ENCODE measurements around the gene TRIM69.
A peak's percentile ranks its signal among the peaks of the same experiment; 100 is the strongest.

Gene TRIM69

DNA sequence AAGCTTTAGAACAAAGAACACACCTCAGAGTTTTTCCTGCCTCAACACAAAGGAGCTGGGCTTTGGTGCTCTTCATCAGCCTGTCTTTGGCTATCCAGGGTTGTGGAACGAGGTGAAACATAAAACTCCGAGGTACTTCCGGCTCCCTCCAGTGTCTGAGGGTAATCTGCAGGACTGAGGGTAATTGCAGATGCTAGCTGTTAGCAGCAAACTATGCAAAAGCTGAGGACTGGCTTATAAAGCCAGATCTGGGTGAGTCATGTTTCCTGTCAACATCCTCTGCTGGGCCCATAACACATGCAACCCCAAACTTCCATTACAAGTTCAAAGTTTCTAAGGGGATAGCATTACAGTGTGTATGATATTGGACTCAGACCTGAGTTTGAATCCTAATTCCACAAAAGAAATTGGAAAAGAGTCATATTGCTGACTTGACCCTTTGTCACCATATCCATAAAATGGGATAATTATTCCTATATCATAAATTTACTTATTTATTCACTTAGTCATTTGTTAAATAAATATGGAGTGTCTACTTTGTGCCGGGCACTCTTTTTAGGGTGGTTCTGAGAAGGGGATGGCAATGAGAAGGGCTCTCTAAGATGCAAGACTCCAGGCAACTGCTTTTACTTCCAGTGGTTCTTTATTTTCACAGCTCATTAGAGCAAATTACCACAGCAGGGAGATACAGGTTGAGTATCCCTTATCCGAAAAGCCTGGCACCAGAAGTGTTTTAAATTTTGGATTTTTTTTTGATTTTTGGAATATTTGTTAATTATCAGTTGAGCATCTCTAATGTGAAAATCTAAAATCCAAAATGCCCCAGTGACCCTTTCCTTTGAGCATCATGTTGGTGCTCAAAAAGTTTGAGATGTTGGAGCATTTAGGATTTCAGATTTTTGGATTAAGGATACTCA is 9.5 kb upstream of the TRIM69 start:
- TF ChIP-seq GATA2 (IDR thresholded peaks at IDR 0.05; ENCODE audit: low read depth, low read length) (no peak), GATA3 (IDR thresholded peaks at IDR 0.05; ENCODE audit: low read depth, low read length) (no peak)

GRCh38 chr15:44727485-44728231 is 8.7 kb upstream of the TRIM69 start:
- TF ChIP-seq GATA2 (IDR thresholded peaks at IDR 0.05; ENCODE audit: low read depth, low read length) (no peak), GATA3 (IDR thresholded peaks at IDR 0.05; ENCODE audit: low read depth, low read length) (no peak)

GRCh38 chr15:44728576-44729407 is 7.5 kb upstream of the TRIM69 start:
- peak; percentile 39 for TF ChIP-seq GATA2 (IDR thresholded peaks at IDR 0.05; ENCODE audit: low read depth, low read length)
- TF ChIP-seq GATA3 (IDR thresholded peaks at IDR 0.05; ENCODE audit: low read depth, low read length): no peak

GRCh38 chr15:44729408-44730127 is 6.8 kb upstream of the TRIM69 start:
- TF ChIP-seq GATA3 (IDR thresholded peaks at IDR 0.05; ENCODE audit: low read depth, low read length) (no peak), GATA2 (IDR thresholded peaks at IDR 0.05; ENCODE audit: low read depth, low read length) (no peak)

DNA sequence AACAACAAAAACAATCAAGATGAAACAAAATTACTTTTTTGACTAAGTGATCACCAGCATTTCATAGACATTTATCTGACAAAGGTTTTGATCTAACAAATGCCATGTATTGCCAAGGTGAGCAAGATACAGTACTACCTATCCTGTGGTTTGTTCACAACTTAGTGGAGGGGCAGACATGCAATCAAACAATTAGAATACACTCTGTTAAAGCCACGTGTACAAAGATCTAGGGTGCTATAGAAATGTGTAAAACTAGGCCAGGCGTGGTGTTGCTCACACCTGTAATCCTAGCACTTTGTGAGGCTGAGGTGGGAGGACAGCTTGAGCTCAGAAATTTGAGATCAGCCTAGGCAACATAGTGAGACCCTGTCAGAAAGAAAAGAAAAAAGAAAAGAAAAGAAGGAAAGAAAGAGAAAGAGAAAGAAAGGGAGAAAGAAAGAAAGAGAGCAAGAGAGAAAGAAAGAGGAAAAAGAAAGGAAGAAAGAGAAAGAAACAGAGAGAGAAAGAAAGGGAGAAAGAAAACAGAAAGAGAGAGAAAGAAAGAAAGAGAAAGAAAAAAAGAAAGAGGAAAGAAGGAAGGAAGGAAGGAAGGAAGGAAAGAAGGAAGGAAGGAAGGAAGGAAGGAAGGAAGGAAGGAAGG is 1.4 kb upstream of the TRIM69 start:
- TF ChIP-seq GATA2 (IDR thresholded peaks at IDR 0.05; ENCODE audit: low read depth, low read length) (no peak), GATA3 (IDR thresholded peaks at IDR 0.05; ENCODE audit: low read depth, low read length) (no peak)

DNA sequence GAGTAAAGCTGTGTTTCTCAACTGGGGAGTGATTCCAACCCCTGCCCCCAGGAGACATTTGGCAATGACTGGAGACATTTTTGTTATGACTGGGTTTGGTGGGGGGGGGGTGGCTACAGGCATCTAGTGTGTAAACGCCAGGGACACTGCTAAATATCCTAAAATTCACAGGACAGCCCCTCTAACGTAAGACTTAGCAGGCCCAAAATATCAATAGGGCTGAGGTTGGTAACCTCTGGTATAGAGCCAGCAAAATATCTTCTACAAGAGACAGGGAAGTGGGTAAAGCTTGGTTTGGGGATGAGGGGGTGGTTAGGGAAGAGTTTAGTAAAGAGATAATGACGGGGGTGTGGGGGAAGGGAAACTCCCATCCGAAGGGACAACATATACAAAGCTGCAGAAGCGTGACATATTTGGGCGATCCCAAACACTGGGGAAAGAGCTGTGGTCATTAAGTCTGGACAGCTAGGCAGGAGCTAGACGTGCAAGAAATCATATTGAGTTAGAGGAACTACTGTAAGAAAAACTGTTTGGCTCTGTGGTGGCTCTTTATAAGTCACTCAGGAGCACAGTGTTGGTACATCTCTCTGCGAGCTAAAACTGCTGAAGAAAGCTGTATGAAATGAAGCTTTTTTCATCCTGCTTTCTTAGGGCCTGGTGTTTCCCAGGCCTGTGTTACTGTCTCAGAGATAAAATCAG is 697 bp upstream of the TRIM69 start:
- TF ChIP-seq GATA2 (IDR thresholded peaks at IDR 0.05; ENCODE audit: low read depth, low read length): no peak
- TF ChIP-seq GATA3 (IDR thresholded peaks at IDR 0.05; ENCODE audit: low read depth, low read length): no peak

- TF ChIP-seq GATA2 (IDR thresholded peaks at IDR 0.05; ENCODE audit: low read depth, low read length) (no peak), GATA3 (IDR thresholded peaks at IDR 0.05; ENCODE audit: low read depth, low read length) (no peak)
These were observed 2.1 kb downstream of the TRIM69 start for GRCh38 chr15:44738340-44738984.

- TF ChIP-seq GATA2 (IDR thresholded peaks at IDR 0.05; ENCODE audit: low read depth, low read length): no peak
- TF ChIP-seq GATA3 (IDR thresholded peaks at IDR 0.05; ENCODE audit: low read depth, low read length): no peak
These were observed 17.0 kb downstream of the TRIM69 start for GRCh38 chr15:44753345-44753744.

GRCh38 chr15:44763187-44763586 is 26.9 kb downstream of the TRIM69 start:
- TF ChIP-seq GATA2 (IDR thresholded peaks at IDR 0.05; ENCODE audit: low read depth, low read length): no peak
- TF ChIP-seq GATA3 (IDR thresholded peaks at IDR 0.05; ENCODE audit: low read depth, low read length): no peak

GRCh38 chr15:44763848-44764247 is 27.5 kb downstream of the TRIM69 start:
- TF ChIP-seq GATA3 (IDR thresholded peaks at IDR 0.05; ENCODE audit: low read depth, low read length) (no peak), GATA2 (IDR thresholded peaks at IDR 0.05; ENCODE audit: low read depth, low read length) (no peak)

- no peak for TF ChIP-seq GATA2 (IDR thresholded peaks at IDR 0.05; ENCODE audit: low read depth, low read length)
- no peak; the same call in 1 of the 2 replicates for TF ChIP-seq GATA3 (IDR thresholded peaks at IDR 0.05; ENCODE audit: low read depth, low read length)
These were observed 28.7 kb downstream of the TRIM69 start for GRCh38 chr15:44765036-44765435.

GRCh38 chr15:44769521-44769920 is 33.2 kb downstream of the TRIM69 start:
- TF ChIP-seq GATA3 (IDR thresholded peaks at IDR 0.05; ENCODE audit: low read depth, low read length) (no peak), GATA2 (IDR thresholded peaks at IDR 0.05; ENCODE audit: low read depth, low read length) (no peak)
